Astrocyte (in vitro differentiated cells and primary cell): ENCODE results near the gene ABCC9.

Experiments
- EZH2 ChIP-seq: IDR thresholded peaks from 2 replicates; pipeline ENCODE4 v1.6.1; 2012; ENCODE audit warnings: mild to moderate bottlenecking, low read length, inconsistent platforms; ENCODE audit not compliant: insufficient read depth
- TF ChIP-seq, protein P1 (sequence below): IDR thresholded peaks from 2 replicates; pipeline ENCODE4 v1.5.1; 2011; ENCODE audit warnings: low read depth, mild to moderate bottlenecking, inconsistent platforms, low read length, moderate library complexity; ENCODE audit not compliant: insufficient read depth

GRCh38 chr12:21879312-21879711 is 61.9 kb downstream of the ABCC9 start:
- TF ChIP-seq, protein P1, sequence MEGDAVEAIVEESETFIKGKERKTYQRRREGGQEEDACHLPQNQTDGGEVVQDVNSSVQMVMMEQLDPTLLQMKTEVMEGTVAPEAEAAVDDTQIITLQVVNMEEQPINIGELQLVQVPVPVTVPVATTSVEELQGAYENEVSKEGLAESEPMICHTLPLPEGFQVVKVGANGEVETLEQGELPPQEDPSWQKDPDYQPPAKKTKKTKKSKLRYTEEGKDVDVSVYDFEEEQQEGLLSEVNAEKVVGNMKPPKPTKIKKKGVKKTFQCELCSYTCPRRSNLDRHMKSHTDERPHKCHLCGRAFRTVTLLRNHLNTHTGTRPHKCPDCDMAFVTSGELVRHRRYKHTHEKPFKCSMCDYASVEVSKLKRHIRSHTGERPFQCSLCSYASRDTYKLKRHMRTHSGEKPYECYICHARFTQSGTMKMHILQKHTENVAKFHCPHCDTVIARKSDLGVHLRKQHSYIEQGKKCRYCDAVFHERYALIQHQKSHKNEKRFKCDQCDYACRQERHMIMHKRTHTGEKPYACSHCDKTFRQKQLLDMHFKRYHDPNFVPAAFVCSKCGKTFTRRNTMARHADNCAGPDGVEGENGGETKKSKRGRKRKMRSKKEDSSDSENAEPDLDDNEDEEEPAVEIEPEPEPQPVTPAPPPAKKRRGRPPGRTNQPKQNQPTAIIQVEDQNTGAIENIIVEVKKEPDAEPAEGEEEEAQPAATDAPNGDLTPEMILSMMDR = no peak
- no peak for TF ChIP-seq EZH2
